ENCODE results near the gene CSRNP3.
"Not testable (repeated sequence)": the region's sequence is repeated elsewhere in the genome, so short reads cannot be mapped to it uniquely, and the experiment has no call there.

Gene CSRNP3

GRCh38 chr2:165590999-165591398, 121.5 kb downstream of the CSRNP3 start:
- not testable (repeated sequence) for DNase-seq (ENCODE audit: low spot score)

- DNase-seq (ENCODE audit: low spot score): no peak
These were observed 123.6 kb downstream of the CSRNP3 start for GRCh38 chr2:165593081-165593480.

GRCh38 chr2:165594231-165594934, 124.9 kb downstream of the CSRNP3 start:
- DNase-seq (ENCODE audit: low spot score): no peak

GRCh38 chr2:165594935-165595255, 125.4 kb downstream of the CSRNP3 start:
- no peak for DNase-seq (ENCODE audit: low spot score)

- DNase-seq (ENCODE audit: low spot score): no peak
These were observed 127.3 kb downstream of the CSRNP3 start for GRCh38 chr2:165596788-165597187.

GRCh38 chr2:165601065-165601830, 131.8 kb downstream of the CSRNP3 start:
- no peak for DNase-seq (ENCODE audit: low spot score)

GRCh38 chr2:165601928-165602521, 132.5 kb downstream of the CSRNP3 start:
- DNase-seq (ENCODE audit: low spot score): no peak

- DNase-seq (ENCODE audit: low spot score): no peak
These were observed 140.2 kb downstream of the CSRNP3 start for GRCh38 chr2:165609672-165610071.

GRCh38 chr2:165610591-165611029, 141.1 kb downstream of the CSRNP3 start:
- DNase-seq (ENCODE audit: low spot score): no peak

GRCh38 chr2:165617741-165618481, 148.4 kb downstream of the CSRNP3 start:
- DNase-seq (ENCODE audit: low spot score): no peak

- DNase-seq (ENCODE audit: low spot score): no peak
These were observed 149.3 kb downstream of the CSRNP3 start for GRCh38 chr2:165618806-165619205.

- DNase-seq (ENCODE audit: low spot score): no peak
These were observed 151.6 kb downstream of the CSRNP3 start for GRCh38 chr2:165621086-165621560.

- DNase-seq (ENCODE audit: low spot score): no peak
These were observed 153.7 kb downstream of the CSRNP3 start for GRCh38 chr2:165623161-165623560.

GRCh38 chr2:165623783-165624469, 154.4 kb downstream of the CSRNP3 start:
- DNase-seq (ENCODE audit: low spot score): no peak

- DNase-seq (ENCODE audit: low spot score): no peak
These were observed 154.9 kb downstream of the CSRNP3 start for GRCh38 chr2:165624470-165624800.

GRCh38 chr2:165627470-165627869, 158.0 kb downstream of the CSRNP3 start:
- DNase-seq (ENCODE audit: low spot score): no peak

GRCh38 chr2:165629776-165630175, 160.3 kb downstream of the CSRNP3 start:
- DNase-seq (ENCODE audit: low spot score): no peak

GRCh38 chr2:165630236-165630635, 160.7 kb downstream of the CSRNP3 start:
- DNase-seq (ENCODE audit: low spot score): no peak

GRCh38 chr2:165631089-165631488, 161.6 kb downstream of the CSRNP3 start:
- DNase-seq (ENCODE audit: low spot score): no peak

- DNase-seq (ENCODE audit: low spot score): no peak
These were observed 163.1 kb downstream of the CSRNP3 start for GRCh38 chr2:165632594-165632993.

GRCh38 chr2:165633431-165633830, 163.9 kb downstream of the CSRNP3 start:
- no peak for DNase-seq (ENCODE audit: low spot score)

GRCh38 chr2:165634282-165634681, 164.8 kb downstream of the CSRNP3 start:
- no peak for DNase-seq (ENCODE audit: low spot score)

Data from D341Med (cell line).